Aorta (tissue), 5 donors: ENCODE results near the gene GNS. TPM values are rescaled to one million over a fixed set of nuclear protein-coding genes. Genes with fewer than 3 reads are reported as not detected.

ENCODE experiments used
- ATAC-seq: fragments of 200-7000 bp; cut with Tn5 transposase; one replicate; pipeline ENCODE4 v1.9.1; 2022; ENCODE audit warnings: moderate library complexity; ENCODE audit not compliant: low FRiP score
- DNase-seq, 2 donors: peaks; one replicate each; pipeline ENCODE4 v3.0.0-alpha.2; 2020
- H3K27ac ChIP-seq, 2 donors: one replicate each; pipeline ENCODE4 v1.5.1; 2013; ENCODE audit warnings: low read length in 2 of 2, mild to moderate bottlenecking in 2 of 2, moderate library complexity in 2 of 2, control low read depth in 1 of 2, inconsistent platforms in 1 of 2, low read depth in 1 of 2
- H3K27me3 ChIP-seq, 2 donors: one replicate each; pipeline ENCODE4 v1.6.1; 2013; ENCODE audit warnings: control low read depth in 1 of 2, low read length in 1 of 2, mild to moderate bottlenecking in 1 of 2, moderate library complexity in 1 of 2; ENCODE audit not compliant: insufficient read depth in 2 of 2, control insufficient read depth in 1 of 2
- H3K36me3 ChIP-seq, 2 donors: one replicate each; pipeline ENCODE4 v1.6.1; 2013; ENCODE audit warnings: control low read depth in 1 of 2, low read length in 1 of 2, mild to moderate bottlenecking in 1 of 2; ENCODE audit not compliant: insufficient read depth in 2 of 2, control insufficient read depth in 1 of 2
- H3K4me1 ChIP-seq, 2 donors: one replicate each; pipeline ENCODE4 v1.6.1; 2013; ENCODE audit warnings: low read length in 2 of 2, control low read depth in 1 of 2, mild to moderate bottlenecking in 1 of 2, moderate library complexity in 1 of 2; ENCODE audit not compliant: insufficient read depth in 2 of 2, control insufficient read depth in 1 of 2
- H3K4me3 ChIP-seq, 2 donors: one replicate each; pipeline ENCODE4 v1.5.1; 2013; ENCODE audit warnings: low read length in 2 of 2, control low read depth in 1 of 2, mild to moderate bottlenecking in 1 of 2
- H3K9me3 ChIP-seq: one replicate; pipeline ENCODE4 v1.6.1; 2013; ENCODE audit warnings: mild to moderate bottlenecking, low read length; ENCODE audit not compliant: control insufficient read depth
- WGBS, 2 donors: extraction: QIAGEN DNeasy Blood & Tissue Kit; methylation state at CpG; one replicate each; pipeline ENCODE4 v1.1.7; 2013; 5-methylcytosine and 5-hydroxymethylcytosine counted together
- intact Hi-C, 2 donors: fragments of 100-400 bp; cut with DNase I; formaldehyde crosslinking; loops; one replicate each; pipeline versions ENCODE4 v1.14.2 to v1.15.0; 2022
- polyA plus RNA-seq, 2 donors: library from polyadenylated mRNA; stranded (reverse); fragments of 200-250 nt; gene quantifications; one replicate each; pipeline ENCODE4 v1.2.3, GENCODE V29; 2013
- total RNA-seq, 2 donors: library from RNA; stranded (reverse); fragmentation: NEBNext Ultra II Directional; extraction: Animal tissue kit (Norgen Biotek cat#: 25700); gene quantifications; one replicate each; pipeline ENCODE4 v1.2.1, GENCODE V29; 2021
- donor health status: healthy with polysubstance abuse.
- donor health status: Bipolar disorder and iron deficiency.
- donor health status: DM: no; HTN: no; CAD: no.
- donor health status: DM: no; HTN: no; CAD: no.
- donor health status: DM: yes; HTN: yes; CAD: no.

GNS gene
- total and polyA plus RNA-seq, 4 donors = 29.6 to 152 (median 78.4) TPM

DNA sequence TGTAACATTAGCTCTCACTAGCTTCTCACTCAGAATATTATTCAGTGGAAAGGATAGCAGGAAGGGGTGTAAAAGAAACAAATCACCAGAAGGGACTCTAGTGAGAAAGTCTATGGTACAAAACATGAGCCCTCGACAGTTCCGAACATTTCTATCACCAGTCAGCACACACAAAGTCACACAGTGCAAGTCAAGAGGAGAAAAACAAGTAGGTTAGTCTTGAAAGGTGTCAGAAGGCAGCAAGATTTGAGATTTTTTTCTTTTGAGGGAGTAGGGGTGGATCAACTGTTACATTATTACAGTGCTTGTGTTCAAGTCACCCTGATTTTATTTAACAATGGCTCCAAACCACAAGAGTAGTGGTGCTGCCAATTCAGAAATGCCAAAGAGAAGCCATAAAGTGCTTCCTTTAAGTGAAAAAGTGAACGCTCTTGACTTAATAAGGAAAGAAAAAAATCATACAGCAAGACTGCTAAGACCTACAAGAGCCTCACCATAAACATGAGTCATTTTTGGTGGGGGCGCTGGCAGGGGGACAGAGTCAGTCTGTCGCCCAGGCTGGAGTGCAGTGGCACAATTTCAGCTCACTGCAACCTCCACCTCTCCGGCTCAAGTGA lies 42.3 kb downstream of the GNS start:
- ATAC-seq = no peak
- intact Hi-C loops = no loop called here
- Histone ChIP-seq H3K4me3 (no peak overlapping the region), H3K4me1 (no peaks in the 10 kb centered on the region), H3K27me3 (no peaks in the 10 kb centered on the region), H3K9me3 (no peaks in the 10 kb centered on the region), H3K27ac (no peak overlapping the region), H3K36me3 (peaks cover 3 to 11% of the 10 kb centered on the region in 2 donors)
- 82 to 84% methylated on average over 6 of the region's 6 CpGs for WGBS, 2 donors
- DNase-seq = no peak

DNA sequence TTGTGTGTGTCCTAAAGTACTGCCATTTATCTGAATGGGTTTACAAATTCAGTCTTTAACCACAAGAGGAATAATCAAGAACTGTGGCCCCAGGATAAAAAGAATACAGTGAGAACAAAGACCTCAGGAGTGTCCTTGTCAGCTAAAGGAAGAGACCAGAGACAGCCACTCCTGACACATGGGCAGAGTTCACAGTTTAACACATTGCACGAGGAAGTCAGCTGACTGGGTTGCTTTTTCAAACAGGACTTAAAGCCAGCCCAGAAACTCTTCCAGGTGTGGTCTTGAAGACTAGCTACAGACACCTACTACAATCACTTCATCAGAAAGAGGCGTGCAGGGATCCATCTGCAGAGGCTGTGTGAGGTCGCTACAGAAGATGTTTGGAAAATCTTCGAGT lies 42.8 kb downstream of the GNS start:
- no peak for ATAC-seq
- Histone ChIP-seq H3K9me3 (no peaks in the 10 kb centered on the region), H3K27me3 (no peaks in the 10 kb centered on the region), H3K27ac (no peak overlapping the region), H3K4me1 (no peaks in the 10 kb centered on the region), H3K36me3 (peaks cover 2 to 8% of the 10 kb centered on the region in 2 donors), H3K4me3 (no peak overlapping the region)
- WGBS, 2 donors = 88 to 91% methylated on average over 4 of the region's 4 CpGs
- DNase-seq = no peak
- intact Hi-C loops = no loop called here

DNA sequence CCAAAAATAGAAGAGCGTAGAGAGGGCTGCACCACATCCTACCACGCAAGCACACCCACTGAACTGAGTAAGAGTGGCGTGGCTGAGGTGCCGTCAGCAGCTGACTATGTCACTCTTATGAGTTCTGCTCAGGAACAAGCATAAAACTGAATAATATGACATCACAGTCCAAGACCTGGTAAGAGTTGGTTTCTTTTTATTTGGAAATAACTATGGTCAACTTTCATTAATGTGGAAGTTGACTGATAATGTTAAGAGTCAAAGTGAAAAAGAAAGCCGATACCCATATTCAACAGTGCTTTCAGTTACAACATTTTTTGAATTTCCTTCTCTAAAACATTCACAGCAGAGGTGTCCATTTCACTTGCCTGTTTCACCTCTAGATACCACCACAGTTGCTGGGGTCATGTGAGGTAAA lies 44.6 kb downstream of the GNS start:
- no peaks in the 10 kb centered on the region for H3K4me1 ChIP-seq
- H3K9me3 ChIP-seq = no peaks in the 10 kb centered on the region
- peaks cover 0 to 8% of the 10 kb centered on the region in 2 donors for H3K36me3 ChIP-seq
- no peak for ATAC-seq
- intact Hi-C loops = no loop called here
- no peak for DNase-seq
- H3K4me3 ChIP-seq = no peak overlapping the region
- H3K27me3 ChIP-seq = no peaks in the 10 kb centered on the region
- WGBS, 2 donors = 73 to 79% methylated on average over 5 of the region's 5 CpGs
- H3K27ac ChIP-seq = no peak overlapping the region

DNA sequence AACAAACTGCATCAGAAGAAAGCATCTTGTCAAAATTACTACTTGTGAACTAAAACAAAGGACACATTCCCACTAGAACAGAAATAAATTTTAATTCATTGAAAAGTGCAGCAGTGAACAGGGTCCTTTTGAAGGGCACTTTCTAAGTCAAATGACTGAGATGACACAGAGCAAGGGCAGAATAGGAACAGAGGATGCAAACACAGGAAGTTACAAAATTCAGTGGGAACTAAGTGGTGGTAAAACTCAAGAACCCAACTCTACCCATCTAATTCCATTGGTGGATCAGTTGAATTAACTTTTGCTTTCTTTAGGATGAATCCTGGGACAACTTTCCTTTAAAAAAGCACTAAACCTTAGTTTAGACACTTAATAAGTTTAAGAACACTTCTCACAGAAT lies 45.8 kb downstream of the GNS start:
- ATAC-seq (no peak), DNase-seq (no peak)

GRCh38 chr12:64709429-64709828 lies 49.8 kb downstream of the GNS start:
- WGBS, 2 donors = 96 to 97% methylated on average over 2 of the region's 2 CpGs
- H3K27ac ChIP-seq = no peak overlapping the region
- H3K36me3 ChIP-seq = peaks cover 0 to 1% of the 10 kb centered on the region in 2 donors
- intact Hi-C loops = no loop called here
- no peaks in the 10 kb centered on the region for H3K9me3 ChIP-seq
- H3K4me3 ChIP-seq = no peak overlapping the region
- ATAC-seq = no peak
- DNase-seq = no peak
- no peaks in the 10 kb centered on the region for H3K27me3 ChIP-seq
- H3K4me1 ChIP-seq = no peaks in the 10 kb centered on the region

More for the DNA sequence above, 45.8 kb downstream of the GNS start:
- Histone ChIP-seq H3K4me1 (no peaks in the 10 kb centered on the region), H3K27ac (no peak overlapping the region), H3K27me3 (no peaks in the 10 kb centered on the region), H3K9me3 (no peaks in the 10 kb centered on the region), H3K36me3 (peaks cover 1 to 8% of the 10 kb centered on the region in 2 donors), H3K4me3 (no peak overlapping the region)
- intact Hi-C loops = no loop called here

- no peak for ATAC-seq
- H3K27me3 ChIP-seq = no peaks in the 10 kb centered on the region
- H3K36me3 ChIP-seq = peaks cover 0 to 1% of the 10 kb centered on the region in 2 donors
- H3K4me3 ChIP-seq = no peak overlapping the region
- intact Hi-C loops = no loop called here
- H3K27ac ChIP-seq = no peak overlapping the region
- H3K4me1 ChIP-seq = no peaks in the 10 kb centered on the region
- H3K9me3 ChIP-seq = no peaks in the 10 kb centered on the region
- no peak for DNase-seq
- WGBS, 2 donors = 96 to 97% methylated on average over 2 of the region's 2 CpGs
Observed at GRCh38 chr12:64707926-64708325, 51.3 kb downstream of the GNS start.

DNA sequence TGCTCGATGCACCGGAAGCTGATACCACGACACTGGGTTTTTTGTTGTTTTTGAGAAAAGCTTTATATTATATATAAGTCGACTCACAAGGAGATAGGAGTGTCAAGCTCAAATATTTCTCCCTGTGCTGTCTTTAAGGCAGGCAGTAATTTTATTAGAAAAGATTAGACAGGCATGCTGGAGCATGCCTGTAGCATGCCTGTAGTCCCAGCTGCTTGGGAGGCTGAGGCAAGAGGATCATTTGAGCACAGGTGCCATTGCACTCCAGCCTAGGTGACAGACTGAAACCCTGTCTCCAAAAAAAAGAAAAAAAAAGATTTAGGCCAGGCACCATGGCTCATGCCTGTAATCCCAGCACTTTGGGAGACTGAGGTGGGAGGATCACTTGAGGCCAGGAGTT lies 51.8 kb downstream of the GNS start:
- Histone ChIP-seq H3K36me3 (peaks cover 1 to 3% of the 10 kb centered on the region in 2 donors), H3K9me3 (no peaks in the 10 kb centered on the region), H3K27me3 (no peaks in the 10 kb centered on the region), H3K4me3 (no peak overlapping the region), H3K27ac (no peak overlapping the region), H3K4me1 (no peaks in the 10 kb centered on the region)
- DNase-seq (no peak), ATAC-seq (no peak)
- WGBS, 2 donors = 81 to 86% methylated on average over 4 of the region's 4 CpGs
- intact Hi-C loops = no loop called here

- Histone ChIP-seq H3K4me1 (no peaks in the 10 kb centered on the region), H3K36me3 (peaks cover 1 to 3% of the 10 kb centered on the region in 2 donors), H3K27me3 (no peaks in the 10 kb centered on the region), H3K9me3 (no peaks in the 10 kb centered on the region), H3K27ac (no peak overlapping the region), H3K4me3 (no peak overlapping the region)
- intact Hi-C loops = no loop called here
- WGBS, 2 donors = 76 to 80% methylated on average over 5 of the region's 5 CpGs
- ATAC-seq (no peak), DNase-seq (no peak)
Observed at GRCh38 chr12:64706857-64707256, 52.3 kb downstream of the GNS start.

GRCh38 chr12:64706306-64706705 lies 52.9 kb downstream of the GNS start:
- DNase-seq = no peak
- Histone ChIP-seq H3K27me3 (no peaks in the 10 kb centered on the region), H3K36me3 (peaks cover 1 to 5% of the 10 kb centered on the region in 2 donors), H3K27ac (no peak overlapping the region), H3K9me3 (no peaks in the 10 kb centered on the region), H3K4me1 (no peaks in the 10 kb centered on the region), H3K4me3 (no peak overlapping the region)
- intact Hi-C loops = no loop called here
- ATAC-seq = no peak
- 15 to 25% methylated on average over 3 of the region's 3 CpGs for WGBS, 2 donors
